ENCODE measurements around the gene TUBA4B.
A peak's percentile ranks its signal among the peaks of the same experiment; 100 is the strongest.

Gene TUBA4B

DNA sequence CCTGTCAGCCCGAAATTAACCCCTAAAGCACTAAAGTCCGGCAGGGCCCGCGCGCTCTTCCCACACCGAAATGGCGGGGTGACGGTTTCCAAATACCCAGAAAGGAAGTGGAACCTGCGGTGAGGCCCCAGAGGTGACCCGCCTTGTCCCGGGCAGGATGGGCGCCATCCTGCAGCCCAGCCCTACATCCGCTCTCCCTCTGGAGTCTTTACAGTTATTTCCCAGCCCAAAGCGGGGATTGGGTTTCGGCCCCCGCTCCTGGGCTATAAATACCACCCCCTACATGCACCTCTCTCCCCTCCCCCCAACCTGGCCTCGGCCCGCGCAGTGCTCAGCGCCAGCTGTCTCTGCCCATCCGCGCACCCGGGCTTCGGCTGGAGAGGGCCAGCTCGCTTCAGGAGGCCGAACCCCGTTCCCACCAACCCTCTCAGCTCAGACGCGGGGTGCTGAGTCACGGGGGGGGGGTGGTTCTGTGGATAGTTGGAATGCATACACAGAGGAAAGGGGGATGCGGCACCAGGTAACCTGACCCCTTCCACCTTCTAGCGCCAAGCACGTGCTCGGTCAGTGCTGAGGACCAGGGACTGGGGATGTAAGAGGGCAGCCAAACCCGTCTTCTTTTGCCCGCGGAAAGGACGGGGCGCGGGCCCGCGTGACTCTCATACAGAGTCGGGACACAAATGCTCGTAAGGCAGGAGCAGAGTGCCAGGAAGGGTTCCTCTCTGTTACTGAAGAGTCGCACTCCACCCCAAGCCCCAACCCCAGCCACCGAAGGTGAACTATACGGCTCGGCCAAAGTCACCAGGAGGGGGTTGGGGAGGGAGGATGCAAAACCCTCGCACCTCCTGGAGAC, at the start of gene TUBA4B:
TSS of gene TUBA4B (plus strand) at position 344 of the 853 bp plus-strand sequence. CDS start at position 509, 165 bp downstream.
- TF ChIP-seq, protein P1, sequence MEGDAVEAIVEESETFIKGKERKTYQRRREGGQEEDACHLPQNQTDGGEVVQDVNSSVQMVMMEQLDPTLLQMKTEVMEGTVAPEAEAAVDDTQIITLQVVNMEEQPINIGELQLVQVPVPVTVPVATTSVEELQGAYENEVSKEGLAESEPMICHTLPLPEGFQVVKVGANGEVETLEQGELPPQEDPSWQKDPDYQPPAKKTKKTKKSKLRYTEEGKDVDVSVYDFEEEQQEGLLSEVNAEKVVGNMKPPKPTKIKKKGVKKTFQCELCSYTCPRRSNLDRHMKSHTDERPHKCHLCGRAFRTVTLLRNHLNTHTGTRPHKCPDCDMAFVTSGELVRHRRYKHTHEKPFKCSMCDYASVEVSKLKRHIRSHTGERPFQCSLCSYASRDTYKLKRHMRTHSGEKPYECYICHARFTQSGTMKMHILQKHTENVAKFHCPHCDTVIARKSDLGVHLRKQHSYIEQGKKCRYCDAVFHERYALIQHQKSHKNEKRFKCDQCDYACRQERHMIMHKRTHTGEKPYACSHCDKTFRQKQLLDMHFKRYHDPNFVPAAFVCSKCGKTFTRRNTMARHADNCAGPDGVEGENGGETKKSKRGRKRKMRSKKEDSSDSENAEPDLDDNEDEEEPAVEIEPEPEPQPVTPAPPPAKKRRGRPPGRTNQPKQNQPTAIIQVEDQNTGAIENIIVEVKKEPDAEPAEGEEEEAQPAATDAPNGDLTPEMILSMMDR (IDR thresholded peaks at IDR 0.05) = no peak
- H3K4me1 Mint-ChIP-seq = peaks cover 40% of the 10 kb centered on the region
- H3K27ac Mint-ChIP-seq = no peak within 1 kb of the TSS
- H3K9me3 Mint-ChIP-seq = no peaks in the 10 kb centered on the region
- peak within 1 kb of the TSS; percentile 76 for H3K4me3 Mint-ChIP-seq
- peaks cover 5% of the 10 kb centered on the region for H3K36me3 Mint-ChIP-seq (ENCODE audit: low read depth)
- H3K27me3 Mint-ChIP-seq (ENCODE audit: low read depth, poor library complexity) = peaks cover 80% of the 10 kb centered on the region
- DNase-seq = peak; percentile 56

DNA sequence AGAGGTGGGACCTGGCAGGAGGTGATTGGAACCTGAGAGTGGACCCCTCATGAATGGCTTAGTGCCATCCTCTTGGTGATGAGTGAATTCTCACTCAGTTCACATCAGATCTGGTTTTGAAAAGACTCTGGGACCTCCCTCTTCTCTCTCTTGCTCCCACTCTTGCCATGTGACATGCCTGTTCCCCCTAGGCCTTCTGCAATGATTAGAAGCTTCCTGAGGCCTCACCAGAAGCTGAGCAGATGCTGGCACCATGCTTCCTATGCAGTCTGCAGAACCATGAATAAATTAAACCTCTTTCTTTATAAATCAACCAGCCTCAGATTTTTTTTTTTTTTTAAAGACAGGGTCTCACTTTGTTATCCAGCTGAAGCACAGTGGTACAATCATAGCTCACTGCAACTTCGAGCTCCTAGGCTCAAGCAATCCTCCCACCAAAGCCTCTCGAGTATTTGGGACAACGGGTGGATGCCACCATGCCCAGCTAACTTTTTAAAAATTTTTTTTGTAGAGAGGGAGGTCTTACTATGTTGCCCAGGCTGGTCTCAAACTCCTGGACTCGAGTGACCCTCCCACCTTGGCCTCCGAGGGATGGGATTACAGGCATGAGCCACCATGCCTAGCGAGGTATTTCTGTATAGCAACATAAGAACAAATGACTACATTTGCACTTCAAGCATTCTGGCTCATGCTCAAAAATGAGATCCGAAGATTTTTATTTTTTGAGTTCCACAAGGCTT, 48.4 kb upstream of the TUBA4B start:
- H3K27ac Mint-ChIP-seq = no peak overlapping the region
- H3K27me3 Mint-ChIP-seq (ENCODE audit: low read depth, poor library complexity) = peaks cover under 1% of the 10 kb centered on the region
- H3K36me3 Mint-ChIP-seq (ENCODE audit: low read depth) = peaks cover 14% of the 10 kb centered on the region
- peaks cover 34% of the 10 kb centered on the region for H3K4me1 Mint-ChIP-seq
- H3K4me3 Mint-ChIP-seq = no peak overlapping the region
- DNase-seq = no peak
- peaks cover 28% of the 10 kb centered on the region for H3K9me3 Mint-ChIP-seq
- TF ChIP-seq, protein P1 (IDR thresholded peaks at IDR 0.05) = no peak

DNA sequence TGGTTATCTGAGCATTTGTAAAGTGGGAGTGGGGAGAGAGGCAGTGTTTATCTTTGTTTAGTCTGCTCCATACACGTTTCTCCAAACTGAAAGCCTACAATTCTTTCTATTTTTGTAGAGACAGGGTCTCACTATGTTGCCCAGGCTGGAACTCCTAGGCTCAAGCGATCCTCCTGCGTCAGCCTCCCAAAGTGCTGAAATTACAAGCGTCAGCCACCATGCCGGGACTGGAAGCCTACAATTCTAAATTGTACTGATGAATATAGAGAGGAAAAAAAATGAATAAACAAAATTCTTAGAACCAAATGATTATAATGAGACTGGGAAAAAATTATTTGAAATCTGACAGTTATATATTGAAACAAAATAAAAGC, 47.9 kb upstream of the TUBA4B start:
- Mint-ChIP-seq H3K36me3 (ENCODE audit: low read depth) (peaks cover 19% of the 10 kb centered on the region), H3K4me3 (peak overlapping the region; percentile 40), H3K27me3 (ENCODE audit: low read depth, poor library complexity) (no peaks in the 10 kb centered on the region), H3K9me3 (peaks cover 28% of the 10 kb centered on the region), H3K4me1 (peaks cover 32% of the 10 kb centered on the region), H3K27ac (no peak overlapping the region)
- TF ChIP-seq, protein P1 (IDR thresholded peaks at IDR 0.05) = no peak
- DNase-seq = no peak

- Mint-ChIP-seq H3K27me3 (ENCODE audit: low read depth, poor library complexity) (no peaks in the 10 kb centered on the region), H3K4me1 (peaks cover 24% of the 10 kb centered on the region), H3K36me3 (ENCODE audit: low read depth) (peaks cover 15% of the 10 kb centered on the region), H3K9me3 (peaks cover 21% of the 10 kb centered on the region), H3K27ac (peak overlapping the region; percentile 97), H3K4me3 (peak overlapping the region; percentile 92)
- TF ChIP-seq, protein P1 (IDR thresholded peaks at IDR 0.05) = no peak
- no peak for DNase-seq
These were observed 47.1 kb upstream of the TUBA4B start for GRCh38 chr2:219205981-219206327.

- Mint-ChIP-seq H3K4me3 (peak within 1 kb of the TSS; percentile 92), H3K4me1 (peaks cover 23% of the 10 kb centered on the region), H3K27me3 (ENCODE audit: low read depth, poor library complexity) (no peaks in the 10 kb centered on the region), H3K36me3 (ENCODE audit: low read depth) (peaks cover 13% of the 10 kb centered on the region), H3K27ac (peak within 1 kb of the TSS; percentile 97), H3K9me3 (peaks cover 18% of the 10 kb centered on the region)
- TF ChIP-seq, protein P1 (IDR thresholded peaks at IDR 0.05) = no peak
- DNase-seq = peak; percentile 96
These were observed 46.5 kb upstream of the TUBA4B start, which contains the start of gene ZFAND2B for GRCh38 chr2:219206328-219207133. TSS of gene ZFAND2B (plus strand) at chr2:219206782. CDS start at chr2:219206988, 206 bp downstream.

Data from nephron progenitor cell (in vitro differentiated cells).